ENCODE data around the gene ECHS1. TPM values are rescaled to one million over a fixed set of nuclear protein-coding genes. Genes with fewer than 3 reads are reported as not detected.
"Not testable (repeated sequence)": the region's sequence is repeated elsewhere in the genome, so short reads cannot be mapped to it uniquely, and the experiment has no call there.

Gene ECHS1
- total RNA-seq, 6 experiments from 2014 or later, result 293 to 780 (median 436) TPM

- Histone ChIP-seq H3K36me3 (no peaks in the 10 kb centered on the region), H3K9me3 (no peaks in the 10 kb centered on the region), H3K4me1 (peaks cover 0 to 14% (median 0%) of the 10 kb centered on the region in 4 donors), H3K27ac (no peak overlapping the region), H3K27me3 (peaks cover 14 to 24% of the 10 kb centered on the region in 2 donors), H3K4me3 (peak overlapping the region in 1 of 3 donors; percentile 26)
- 10% methylated on average over 4 of the region's 91 CpGs for WGBS (ENCODE audit: insufficient coverage, low coverage, low lambda C conversion rate, missing lambda C conversion rate)
- TF ChIP-seq POLR2A (IDR thresholded peaks at IDR 0.05) (no peak), CTCF (IDR thresholded peaks at IDR 0.05) (no peak)
- ATAC-seq, result no peak
- no peak for DNase-seq
- intact Hi-C loops (cut with DNase I), result loop anchor here in 1 of 2 donors (10.0 kb wide), 1 partner anchor 49 kb away; the partner anchor contains the start of genes ECHS1 and PAOX
Measured at GRCh38 chr10:133325440-133326222, 47.5 kb downstream of the ECHS1 start.

DNA sequence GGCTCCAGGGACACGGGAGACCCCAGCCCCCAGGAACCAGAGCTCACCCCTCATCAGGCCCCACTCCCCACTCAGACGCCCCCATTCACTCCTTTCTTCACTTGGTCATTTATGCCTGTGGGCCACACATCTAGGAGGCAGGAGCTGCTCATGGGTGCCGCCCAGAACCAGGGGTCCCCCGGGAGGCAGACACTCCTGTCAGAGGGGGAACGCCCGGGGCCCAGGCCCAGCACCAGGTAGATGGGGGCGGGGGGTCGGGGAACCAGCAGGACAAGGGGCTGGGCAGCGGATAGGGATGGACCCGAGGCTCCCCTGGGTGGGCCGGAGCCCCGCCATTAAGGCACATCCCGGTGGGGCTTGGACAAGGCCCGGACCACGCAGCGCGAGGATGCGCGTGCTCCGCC lies 48.3 kb downstream of the ECHS1 start:
- H3K4me3 ChIP-seq, result no peak overlapping the region
- peaks cover 14 to 24% of the 10 kb centered on the region in 2 donors for H3K27me3 ChIP-seq
- H3K4me1 ChIP-seq, result peaks cover 0 to 13% (median 0%) of the 10 kb centered on the region in 4 donors
- no peak overlapping the region for H3K27ac ChIP-seq
- intact Hi-C loops (cut with DNase I), result loop anchor here in 1 of 2 donors (10.0 kb wide), 1 partner anchor 50 kb away; the partner anchor contains the start of genes ECHS1 and PAOX
- H3K9me3 ChIP-seq, result no peaks in the 10 kb centered on the region
- DNase-seq (no peak), ATAC-seq (peak in 1 of 4 donors; percentile 1)
- 41% methylated on average over 3 of the region's 20 CpGs for WGBS (ENCODE audit: insufficient coverage, low coverage, low lambda C conversion rate, missing lambda C conversion rate)
- TF ChIP-seq CTCF (IDR thresholded peaks at IDR 0.05) (no peak), POLR2A (IDR thresholded peaks at IDR 0.05) (no peak)
- no peaks in the 10 kb centered on the region for H3K36me3 ChIP-seq

DNA sequence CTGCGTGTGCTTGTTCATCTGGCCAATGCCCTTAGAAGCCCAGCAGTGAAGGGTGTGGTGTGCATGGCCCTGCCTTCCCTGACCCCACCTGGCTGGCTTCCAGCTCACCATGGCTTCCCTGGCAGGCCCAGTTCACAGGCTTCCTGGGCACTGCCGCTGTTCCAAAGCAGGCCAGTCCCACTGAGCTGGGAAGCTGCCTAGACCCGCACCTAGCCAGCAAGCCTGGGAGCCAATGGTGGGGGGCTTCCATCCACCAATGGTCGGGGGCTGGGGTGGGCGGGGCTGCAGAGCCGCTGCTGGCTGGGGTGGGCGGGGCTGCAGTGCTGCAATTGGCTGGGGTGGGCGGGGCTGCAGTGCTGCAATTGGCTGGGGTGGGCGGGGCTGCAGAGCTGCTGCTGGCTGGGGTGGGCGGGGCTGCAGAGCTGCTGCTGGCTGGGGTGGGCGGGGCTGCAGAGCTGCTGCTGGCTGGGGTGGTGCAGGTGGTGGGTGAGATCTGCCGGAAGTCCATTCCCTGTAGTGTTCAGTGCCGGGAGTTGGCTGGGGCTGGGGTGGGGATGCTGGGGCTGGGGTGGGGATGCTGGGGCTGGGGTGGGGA lies 48.9 kb downstream of the ECHS1 start:
- Histone ChIP-seq H3K27me3 (peaks cover 14 to 24% of the 10 kb centered on the region in 2 donors), H3K36me3 (no peaks in the 10 kb centered on the region), H3K4me1 (peaks cover 0 to 9% (median 0%) of the 10 kb centered on the region in 4 donors), H3K27ac (no peak overlapping the region), H3K9me3 (no peaks in the 10 kb centered on the region), H3K4me3 (peak overlapping the region in 2 of 3 donors; percentile 33 to 42)
- WGBS (ENCODE audit: insufficient coverage, low coverage, low lambda C conversion rate, missing lambda C conversion rate), result 19% methylated on average over 4 of the region's 13 CpGs
- DNase-seq (peak; percentile 72 to 80 (median 76)), ATAC-seq (peak; percentile 74 to 81 (median 77))
- intact Hi-C loops (cut with DNase I), result loop anchor here in 1 of 2 donors (10.0 kb wide), 1 partner anchor 51 kb away; the partner anchor contains the start of genes ECHS1 and PAOX
- no peak for TF ChIP-seq CTCF (IDR thresholded peaks at IDR 0.05)
- no peak for TF ChIP-seq POLR2A (IDR thresholded peaks at IDR 0.05)

- intact Hi-C loops (cut with DNase I), result loop anchor here in 1 of 2 donors (10.0 kb wide), 1 partner anchor 53 kb away; the partner anchor contains the start of genes ECHS1 and PAOX
- WGBS (ENCODE audit: insufficient coverage, low coverage, low lambda C conversion rate, missing lambda C conversion rate), result 73% methylated on average over 11 of the region's 14 CpGs
- Histone ChIP-seq H3K4me1 (peaks cover 0 to 14% (median 0%) of the 10 kb centered on the region in 4 donors), H3K27me3 (peaks cover 7 to 15% of the 10 kb centered on the region in 2 donors)
- not testable (repeated sequence) for H3K9me3 ChIP-seq, H3K36me3 ChIP-seq, DNase-seq, H3K4me3 ChIP-seq, ATAC-seq, H3K27ac ChIP-seq
Measured at GRCh38 chr10:133322064-133322709, 51.0 kb downstream of the ECHS1 start.

GRCh38 chr10:133320852-133321422 lies 52.2 kb downstream of the ECHS1 start:
- DNase-seq, result not testable (repeated sequence)
- WGBS (ENCODE audit: insufficient coverage, low coverage, low lambda C conversion rate, missing lambda C conversion rate), result 95% methylated on average over 6 of the region's 6 CpGs

More at GRCh38 chr10:133320852-133321422, 52.2 kb downstream of the ECHS1 start:
- not testable (repeated sequence) for H3K36me3 ChIP-seq, H3K4me3 ChIP-seq, ATAC-seq, H3K27ac ChIP-seq, H3K27me3 ChIP-seq, H3K9me3 ChIP-seq
- intact Hi-C loops (cut with DNase I), result loop anchor here in 1 of 2 donors (10.0 kb wide), 1 partner anchor 54 kb away; the partner anchor contains the start of genes ECHS1 and PAOX
- peaks cover 0 to 14% (median 0%) of the 10 kb centered on the region in 4 donors for H3K4me1 ChIP-seq

All from right lobe of liver (tissue), 6 donors.